SK-N-SH (cell line): Measurements from ENCODE around the gene TSPAN7. TPM values are rescaled to one million over a fixed set of nuclear protein-coding genes. Genes with fewer than 3 reads are reported as not detected.

Experiments used
- CTCF ChIA-PET: fragments of 300-600, 350-600 bp; formaldehyde crosslinking; extraction: SDS; loops from one replicate; lab custom pipeline; 2021; lab: Yijun Ruan, JAX
- POLR2A ChIA-PET: fragments of 350-600 bp; sonication (Branson Sonifier 250); formaldehyde crosslinking; extraction: SDS; loops from one replicate; lab custom pipeline; 2020; ENCODE audit warnings: antibody characterized with exemption, inconsistent platforms; lab: Yijun Ruan, JAX
- DNase-seq: peaks from one replicate; pipeline ENCODE4 v3.0.0; 2012
- H2AFZ ChIP-seq: fragments of 200-600 bp; sonication (generic); 2 replicates; pipeline ENCODE4 v1.8.1; 2016; ENCODE audit warnings: antibody characterized with exemption, mild to moderate bottlenecking, low read depth
- H3F3A ChIP-seq: fragments of 200-600 bp; sonication (generic); replicated peaks from 2 replicates; pipeline ENCODE3; 2016; ENCODE audit warnings: antibody characterized with exemption, mild to moderate bottlenecking; ENCODE audit not compliant: insufficient read depth
- H3K27ac ChIP-seq, 2 experiments: fragments of 200-500 bp in 1 of 2; fragments of 200-600 bp in 1 of 2; sonication (Bioruptor generic) in 1 of 2; sonication (generic), shearing (Covaris generic) in 1 of 2; 2 replicates each; pipeline versions ENCODE4 v1.5.1 to v1.6.1; 2014 to 2016; ENCODE audit warnings: low read depth in 2 of 2, inconsistent platforms in 1 of 2, low read length in 1 of 2, mild to moderate bottlenecking in 1 of 2, mixed read lengths in 1 of 2
- H3K27me3 ChIP-seq: fragments of 200-600 bp; sonication (generic), shearing (Covaris generic); 2 replicates; pipeline ENCODE4 v1.6.1; 2016; ENCODE audit warnings: mixed run types; ENCODE audit not compliant: insufficient read depth
- H3K36me3 ChIP-seq, 2 experiments: fragments of 200-500 bp in 1 of 2; fragments of 200-600 bp in 1 of 2; sonication (Bioruptor generic) in 1 of 2; sonication (generic) in 1 of 2; replicated peaks in 1 of 2; 2 replicates each; pipeline versions ENCODE3 to v1.5.1; 2014 to 2016; ENCODE audit warnings: low read length in 1 of 2, mild to moderate bottlenecking in 1 of 2; ENCODE audit not compliant: insufficient read depth in 2 of 2, control insufficient read depth in 1 of 2
- H3K4me1 ChIP-seq, 2 experiments: fragments of 200-500 bp in 1 of 2; fragments of 200-600 bp in 1 of 2; sonication (Bioruptor generic) in 1 of 2; sonication (generic), shearing (Covaris generic) in 1 of 2; 2 replicates each; pipeline versions ENCODE4 v1.5.1 to v1.6.1; 2014 to 2016; ENCODE audit warnings: low read depth in 1 of 2, low read length in 1 of 2, mixed run types in 1 of 2; ENCODE audit not compliant: insufficient read depth in 2 of 2, control insufficient read depth in 1 of 2
- H3K4me2 ChIP-seq: fragments of 200-600 bp; sonication (generic), shearing (Covaris generic); 2 replicates; pipeline ENCODE4 v1.6.1; 2017; ENCODE audit warnings: mixed run types
- H3K4me3 ChIP-seq, 2 experiments: fragments of 200-500 bp in 1 of 2; fragments of 200-600 bp in 1 of 2; sonication (Bioruptor generic) in 1 of 2; sonication (generic), shearing (Covaris generic) in 1 of 2; 2 replicates each; pipeline versions ENCODE4 v1.5.1 to v1.8.1; 2014 to 2016; ENCODE audit warnings: low read depth in 2 of 2, inconsistent platforms in 1 of 2, low read length in 1 of 2, mild to moderate bottlenecking in 1 of 2, mixed read lengths in 1 of 2, moderate library complexity in 1 of 2
- H3K79me2 ChIP-seq: fragments of 200-600 bp; sonication (generic); 2 replicates; pipeline ENCODE4 v1.8.1; 2017; ENCODE audit warnings: mild to moderate bottlenecking; ENCODE audit not compliant: insufficient read depth
- H3K9ac ChIP-seq: fragments of 200-600 bp; sonication (generic); 2 replicates; pipeline ENCODE4 v1.6.1; 2017; ENCODE audit warnings: mixed run types
- H3K9me2 ChIP-seq: fragments of 200-600 bp; sonication (generic); 2 replicates; pipeline ENCODE4 v1.6.1; 2017; ENCODE audit warnings: mixed run types
- H3K9me3 ChIP-seq: fragments of 200-600 bp; sonication (generic); 2 replicates; pipeline ENCODE4 v1.6.1; 2017; ENCODE audit warnings: mixed run types, mild to moderate bottlenecking, moderate library complexity
- H4K20me1 ChIP-seq: fragments of 200-600 bp; sonication (generic); 2 replicates; pipeline ENCODE4 v1.6.1; 2017; ENCODE audit warnings: mild to moderate bottlenecking, mixed run types; ENCODE audit not compliant: insufficient read depth
- CTCF ChIP-seq: fragments of 200-600 bp; sonication (generic); IDR thresholded peaks from 2 replicates; pipeline ENCODE4 v1.6.1; 2017; ENCODE audit warnings: antibody characterized with exemption, mild to moderate bottlenecking, moderate library complexity
- EZH2phosphoT487 ChIP-seq: fragments of 200-600 bp; sonication (generic); IDR thresholded peaks from 2 replicates; pipeline ENCODE4 v1.6.1; 2017; ENCODE audit warnings: low read depth, mixed run types, mild to moderate bottlenecking, antibody characterized with exemption, moderate library complexity, borderline replicate concordance
- FOXM1 ChIP-seq: IDR thresholded peaks from 2 replicates; pipeline ENCODE4 v1.4.0; 2012; ENCODE audit warnings: low read depth, mild to moderate bottlenecking
- GABPA ChIP-seq: IDR thresholded peaks from 2 replicates; pipeline ENCODE4 v1.4.0; 2012; ENCODE audit warnings: low read depth, mild to moderate bottlenecking
- MAX ChIP-seq: IDR thresholded peaks from 2 replicates; pipeline ENCODE4 v1.4.0; 2012; ENCODE audit warnings: low read depth
- MEF2A ChIP-seq: IDR thresholded peaks from 2 replicates; pipeline ENCODE4 v1.4.0; 2012; ENCODE audit warnings: low read depth, borderline replicate concordance
- MXI1 ChIP-seq: IDR thresholded peaks from 2 replicates; pipeline ENCODE4 v1.6.1; 2012; ENCODE audit warnings: mild to moderate bottlenecking, low read depth, low read length, improper control_type of control experiment
- NRF1 ChIP-seq: IDR thresholded peaks from 2 replicates; pipeline ENCODE4 v1.6.1; 2012; ENCODE audit warnings: low read depth, mild to moderate bottlenecking, low read length
- SIN3A ChIP-seq: IDR thresholded peaks from 2 replicates; pipeline ENCODE4 v1.6.1; 2012; ENCODE audit warnings: low read depth, mild to moderate bottlenecking, low read length, moderate library complexity, borderline replicate concordance
- SMC3 ChIP-seq: IDR thresholded peaks from 2 replicates; pipeline ENCODE4 v1.6.1; 2012; ENCODE audit warnings: low read depth, low read length, improper control_type of control experiment
- TAF1 ChIP-seq: IDR thresholded peaks from 2 replicates; pipeline ENCODE4 v1.6.1; 2012; ENCODE audit warnings: low read depth, mild to moderate bottlenecking, low read length, moderate library complexity, borderline replicate concordance
- TCF12 ChIP-seq: IDR thresholded peaks from 2 replicates; pipeline ENCODE4 v1.4.0; 2012
- TEAD4 ChIP-seq: IDR thresholded peaks from 2 replicates; pipeline ENCODE4 v1.4.0; 2012; ENCODE audit warnings: mild to moderate bottlenecking, borderline replicate concordance; ENCODE audit not compliant: insufficient read depth
- USF2 ChIP-seq: fragments of 150-350 bp; IDR thresholded peaks from 2 replicates; pipeline ENCODE4 v1.6.1; 2017; ENCODE audit warnings: antibody characterized with exemption, low read length, low read depth, borderline replicate concordance
- YY1 ChIP-seq: IDR thresholded peaks from 2 replicates; pipeline ENCODE4 v1.4.0; 2012; ENCODE audit warnings: low read depth, mild to moderate bottlenecking
- ZBTB33 ChIP-seq: IDR thresholded peaks from 2 replicates; pipeline ENCODE4 v1.4.0; 2012; ENCODE audit warnings: low read depth, borderline replicate concordance
- WGBS: methylation state at CpG from one replicate; pipeline ENCODE4 v1.1.6; 2017; ENCODE audit warnings: low lambda C conversion rate; 5-methylcytosine and 5-hydroxymethylcytosine counted together
- polyA plus RNA-seq, 3 experiments: library from polyadenylated mRNA; depleted of rRNA; stranded (reverse); fragments of >200 nt; gene quantifications; 2 replicates each; pipeline ENCODE4 v1.2.3, GENCODE V29; 2012

TSPAN7 gene
- polyA plus RNA-seq, 1 of the 3 experiments (the other 2 are of a cell fraction): 0.39 TPM

DNA sequence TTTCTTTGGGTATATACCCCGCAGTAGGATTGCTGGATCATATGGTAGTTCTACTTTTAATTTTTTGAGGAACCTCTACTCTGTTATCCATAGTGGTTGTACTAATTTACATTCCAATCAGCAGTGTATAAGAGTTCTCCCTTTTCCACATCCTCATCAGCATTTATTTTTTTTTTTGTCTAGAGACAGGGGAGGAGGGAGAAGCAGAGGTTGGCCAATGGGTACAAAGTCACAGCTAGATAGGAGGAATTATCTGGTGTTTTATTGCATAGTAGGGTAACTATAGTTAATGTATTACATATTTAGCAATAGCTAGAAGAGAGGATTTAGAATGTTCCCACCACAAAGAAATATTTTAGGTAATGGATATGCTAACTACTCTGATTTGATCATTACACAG lies 107.4 kb downstream of the TSPAN7 start:
- no peak for TF ChIP-seq FOXM1
- no peak for TF ChIP-seq NRF1
- TF ChIP-seq, all 33 proteins: peak for 0
- Histone ChIP-seq H3F3A (no peaks in the 10 kb centered on the region), H3K9me2 (no peaks in the 10 kb centered on the region), H3K4me2 (no peak overlapping the region), H3K79me2 (no peaks in the 10 kb centered on the region), H3K36me3 (no peaks in the 10 kb centered on the region), H3K9ac (no peak overlapping the region), H3K27ac (no peak overlapping the region), H4K20me1 (no peaks in the 10 kb centered on the region), H3K4me1 (no peaks in the 10 kb centered on the region; a peak in 1 of 4 replicates), H3K27me3 (0 out of 2 replicates have a peak, but pooled peaks cover 8% of the 10 kb centered on the region), H3K4me3 (no peak overlapping the region), H3K9me3 (no peaks in the 10 kb centered on the region), H2AFZ (no peak overlapping the region)
- ChIA-PET CTCF (no interaction called here), POLR2A (no interaction called here)
- 33% methylated on average over 1 of the region's 1 CpG for WGBS
- no peak for DNase-seq

GRCh38 chrX:38669428-38669827 lies 108.1 kb downstream of the TSPAN7 start:
- 9% methylated on average over 4 of the region's 4 CpGs for WGBS
- no peak overlapping the region for H3K4me2 ChIP-seq
- no peak overlapping the region for H3K9ac ChIP-seq
- H3F3A ChIP-seq: no peaks in the 10 kb centered on the region
- 0 out of 2 replicates have a peak, but pooled peaks cover 8% of the 10 kb centered on the region for H3K27me3 ChIP-seq
- CTCF ChIA-PET: no interaction called here
- no peak overlapping the region for H3K4me3 ChIP-seq
- H3K27ac ChIP-seq: no peak overlapping the region
- no peaks in the 10 kb centered on the region; a peak in 1 of 4 replicates for H3K4me1 ChIP-seq
- H3K79me2 ChIP-seq: no peaks in the 10 kb centered on the region
- no peaks in the 10 kb centered on the region for H3K9me2 ChIP-seq
- no peaks in the 10 kb centered on the region for H3K36me3 ChIP-seq
- DNase-seq: no peak
- H3K9me3 ChIP-seq: no peaks in the 10 kb centered on the region
- H4K20me1 ChIP-seq: no peaks in the 10 kb centered on the region
- H2AFZ ChIP-seq: no peak overlapping the region
- POLR2A ChIA-PET: no interaction called here
- TF ChIP-seq SIN3A: no peak
- no peak for TF ChIP-seq MXI1
- no peak for TF ChIP-seq TAF1
- no peak for TF ChIP-seq MAX
- no peak for TF ChIP-seq SMC3
- no peak for TF ChIP-seq USF2
- TF ChIP-seq CTCF: no peak
- no peak for TF ChIP-seq EZH2phosphoT487
- TF ChIP-seq TCF12: no peak
- TF ChIP-seq ZBTB33: no peak
- no peak for TF ChIP-seq YY1
- no peak for TF ChIP-seq TEAD4
- TF ChIP-seq GABPA: no peak
- no peak for TF ChIP-seq NRF1
- no peak for TF ChIP-seq MEF2A
